HG02870 (cell line): ENCODE measurements around the gene BTBD7.

ENCODE experiments used
- ATAC-seq: cut with Tn5 transposase; IDR thresholded peaks from one replicate; pipeline ENCODE4 v1.9.1; 2021; ENCODE audit warnings: mild to moderate bottlenecking, moderate library complexity; ENCODE audit not compliant: unreplicated experiment

BTBD7 gene

GRCh38 chr14:93305725-93306418, 27.0 kb downstream of the BTBD7 start:
- ATAC-seq, result no peak

DNA sequence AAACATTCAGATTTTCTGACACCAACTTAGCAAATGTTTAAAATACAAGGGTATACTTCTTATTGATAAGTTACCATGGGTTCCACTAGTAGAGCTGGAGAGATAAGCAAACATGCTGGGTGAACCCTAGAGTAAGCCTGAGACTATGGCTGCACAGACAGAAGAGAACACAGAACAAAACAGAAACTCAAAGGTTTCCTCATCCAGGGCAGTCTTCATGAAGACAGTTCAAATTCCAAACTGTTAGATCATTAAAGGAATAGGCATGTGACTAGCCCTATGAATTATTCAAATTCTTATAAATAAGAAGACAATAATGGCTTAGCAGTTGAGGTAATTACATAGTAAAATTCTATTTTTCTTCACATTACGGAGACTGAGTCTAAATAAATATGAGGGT, 28.1 kb downstream of the BTBD7 start:
- ATAC-seq, result no peak

- ATAC-seq, result no peak
These were observed 29.2 kb downstream of the BTBD7 start for GRCh38 chr14:93303659-93304058.

DNA sequence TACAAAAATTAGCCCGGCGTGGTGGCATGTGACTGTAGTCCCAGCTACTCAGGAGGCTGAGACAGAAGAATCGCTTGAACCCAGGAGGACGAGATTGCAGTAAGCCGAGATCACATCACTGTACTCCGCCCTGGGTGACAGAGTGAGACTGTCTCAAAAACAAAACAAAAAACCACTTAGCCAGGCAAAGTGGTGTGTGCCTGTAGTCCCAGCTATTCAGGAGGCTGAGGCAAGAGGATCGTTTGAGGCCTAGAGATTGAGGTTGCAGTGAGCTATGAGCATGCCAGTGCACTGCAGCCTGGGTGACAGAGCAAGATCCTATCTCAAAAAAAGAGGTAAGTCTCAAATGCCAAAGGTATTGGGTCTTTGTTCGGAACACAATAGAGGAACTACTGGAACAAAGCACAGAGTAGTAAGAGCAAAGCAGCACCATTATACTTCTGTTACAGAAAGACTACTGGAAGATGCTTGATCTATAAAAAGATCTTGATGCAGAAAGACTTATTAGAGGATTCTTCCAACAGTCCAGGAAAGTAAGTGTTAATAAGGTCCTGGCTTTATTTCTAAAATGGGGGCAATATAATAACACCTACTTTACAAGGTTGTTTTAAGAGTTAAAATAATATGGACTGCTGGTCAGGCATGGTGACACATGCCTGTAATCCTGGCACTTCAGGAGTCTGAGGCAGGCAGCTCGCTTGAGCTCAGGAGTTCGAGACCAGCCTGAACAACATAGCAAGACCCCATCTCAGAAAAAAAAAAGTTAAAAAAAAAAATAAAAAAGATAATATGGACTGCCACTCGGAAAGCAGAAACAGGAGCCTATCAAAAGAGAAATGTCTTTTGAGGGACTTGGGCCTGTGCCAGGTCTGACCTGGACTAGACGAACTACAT, 29.9 kb downstream of the BTBD7 start:
- no peak for ATAC-seq

GRCh38 chr14:93301821-93302447, 30.9 kb downstream of the BTBD7 start:
- ATAC-seq, result no peak

DNA sequence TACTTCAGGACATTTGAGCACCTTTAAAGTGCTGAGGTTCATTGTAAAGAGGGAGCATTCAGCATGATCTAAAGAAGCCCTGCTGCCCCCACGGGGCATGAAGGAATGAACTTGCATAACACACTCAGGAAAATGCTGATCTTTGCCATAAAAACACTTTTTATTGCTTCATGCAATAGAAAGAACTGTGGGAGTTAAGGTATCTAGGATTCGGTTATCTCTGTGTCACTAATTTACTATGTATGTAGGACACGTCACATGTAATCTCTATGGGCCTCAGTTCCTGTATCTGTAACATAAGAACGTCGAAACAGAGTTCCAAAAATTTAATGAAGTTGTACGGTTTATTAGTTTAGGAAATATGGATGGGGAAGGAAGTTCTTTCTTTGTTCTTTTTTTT, 33.0 kb downstream of the BTBD7 start:
- ATAC-seq, result no peak

DNA sequence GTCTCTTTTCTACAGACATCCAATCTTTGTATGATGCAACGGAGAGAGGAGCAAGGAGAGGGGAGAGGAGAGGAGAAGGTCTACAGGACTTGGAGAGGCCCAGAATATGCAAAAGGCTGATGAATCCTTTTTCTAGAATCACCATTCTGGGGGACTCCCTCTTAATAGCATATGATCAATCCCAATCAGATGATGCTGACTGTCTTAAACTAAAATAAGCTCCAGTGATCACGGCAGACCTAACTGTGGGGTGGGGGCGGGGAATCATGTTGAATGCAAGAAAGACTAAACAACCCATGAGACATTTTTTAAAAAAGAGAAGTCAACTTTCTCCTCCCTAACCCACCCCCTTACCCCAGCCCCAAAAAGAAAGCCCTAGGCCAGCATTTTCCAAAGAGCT, 33.4 kb downstream of the BTBD7 start:
- ATAC-seq, result no peak

- ATAC-seq, result no peak
These were observed 37.2 kb downstream of the BTBD7 start for GRCh38 chr14:93295541-93296220.

- ATAC-seq, result no peak
These were observed 46.5 kb downstream of the BTBD7 start for GRCh38 chr14:93286212-93286890.

DNA sequence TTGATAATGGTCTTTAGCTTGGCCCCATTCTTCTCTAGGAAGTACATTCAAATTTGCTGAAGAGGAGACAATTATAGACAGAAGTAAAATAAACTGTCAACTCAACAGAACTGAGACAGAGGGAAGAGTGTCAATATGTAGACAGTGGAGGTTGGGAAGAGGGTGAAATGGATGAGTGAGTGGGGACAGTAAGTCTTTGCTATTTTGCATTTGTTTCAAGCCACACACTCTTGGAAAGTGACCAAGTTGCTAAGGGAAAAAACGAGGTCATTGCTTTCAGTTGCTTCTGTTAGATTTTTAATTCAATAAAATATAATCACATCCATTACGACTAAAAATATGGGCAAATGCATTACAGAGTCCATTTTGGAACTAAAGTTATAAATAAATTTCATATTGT, 47.8 kb downstream of the BTBD7 start:
- ATAC-seq, result no peak

DNA sequence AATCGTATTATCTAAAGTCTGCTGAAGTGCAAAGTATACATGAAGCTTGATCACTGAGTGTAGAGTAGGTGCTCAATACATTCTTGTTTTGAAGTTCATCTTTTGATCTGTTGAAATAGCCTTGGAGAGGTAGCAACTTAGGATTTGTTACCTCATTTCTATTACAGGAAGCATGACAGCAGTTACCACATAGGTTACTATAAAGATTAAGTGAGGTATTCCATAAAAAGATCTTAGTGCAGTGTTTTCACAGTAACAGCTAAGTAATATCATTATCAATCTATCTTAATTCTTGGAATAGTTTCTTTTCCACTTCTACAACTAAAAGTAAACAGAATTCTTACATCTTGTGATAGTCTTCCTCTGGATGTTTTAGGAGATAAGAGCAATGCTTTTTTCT, 50.9 kb downstream of the BTBD7 start:
- no peak for ATAC-seq

DNA sequence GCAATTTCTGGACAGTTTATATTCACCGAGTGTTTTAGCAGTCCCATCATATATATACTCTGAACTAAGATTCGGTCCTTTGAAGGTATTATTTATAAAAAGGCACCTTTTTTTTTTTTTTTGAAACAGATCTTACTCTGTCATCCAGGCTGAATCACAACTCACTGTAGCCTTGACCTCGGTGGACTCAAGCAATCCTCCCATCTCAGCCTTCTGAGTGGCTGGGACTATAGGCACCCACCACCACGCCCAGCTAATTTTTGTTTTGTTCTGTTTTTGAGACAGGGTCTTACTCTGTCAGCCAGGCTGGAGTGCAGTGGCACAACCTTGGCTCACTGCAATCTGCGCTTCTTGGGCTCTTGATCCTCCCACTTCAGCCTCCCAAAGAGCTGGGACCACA, 52.1 kb downstream of the BTBD7 start:
- no peak for ATAC-seq

DNA sequence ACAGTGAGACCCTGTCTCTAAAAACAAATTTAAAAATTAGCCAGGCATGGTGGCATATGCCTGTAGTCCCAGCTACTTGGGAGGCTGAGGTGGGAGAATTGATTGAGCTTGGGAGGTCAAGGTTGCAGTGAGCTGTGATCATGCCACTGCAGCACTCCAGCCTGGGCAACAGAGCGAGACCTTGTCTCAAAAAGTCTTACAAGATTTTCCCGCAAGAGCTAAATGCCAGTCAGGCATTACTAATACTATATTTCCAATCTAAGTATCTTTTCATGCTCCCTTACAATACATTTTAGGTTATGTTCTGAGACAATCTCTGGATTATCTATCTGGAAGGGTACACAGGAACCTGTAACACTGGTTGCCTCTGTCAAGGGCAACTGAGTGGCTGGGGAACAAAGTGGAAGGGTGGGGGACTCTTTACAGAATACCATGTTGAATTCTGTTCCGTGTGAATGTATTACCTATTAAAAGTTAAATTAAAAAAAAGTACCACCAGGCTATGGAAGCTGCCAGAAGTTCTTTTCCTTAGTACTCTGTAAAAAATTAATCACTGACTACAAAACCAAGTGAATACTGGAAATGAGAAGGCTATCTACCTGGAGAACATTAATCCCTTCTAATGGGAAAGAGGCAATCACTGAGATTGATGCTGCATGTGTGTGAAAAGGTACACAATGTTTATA, 56.7 kb downstream of the BTBD7 start:
- no peak for ATAC-seq

DNA sequence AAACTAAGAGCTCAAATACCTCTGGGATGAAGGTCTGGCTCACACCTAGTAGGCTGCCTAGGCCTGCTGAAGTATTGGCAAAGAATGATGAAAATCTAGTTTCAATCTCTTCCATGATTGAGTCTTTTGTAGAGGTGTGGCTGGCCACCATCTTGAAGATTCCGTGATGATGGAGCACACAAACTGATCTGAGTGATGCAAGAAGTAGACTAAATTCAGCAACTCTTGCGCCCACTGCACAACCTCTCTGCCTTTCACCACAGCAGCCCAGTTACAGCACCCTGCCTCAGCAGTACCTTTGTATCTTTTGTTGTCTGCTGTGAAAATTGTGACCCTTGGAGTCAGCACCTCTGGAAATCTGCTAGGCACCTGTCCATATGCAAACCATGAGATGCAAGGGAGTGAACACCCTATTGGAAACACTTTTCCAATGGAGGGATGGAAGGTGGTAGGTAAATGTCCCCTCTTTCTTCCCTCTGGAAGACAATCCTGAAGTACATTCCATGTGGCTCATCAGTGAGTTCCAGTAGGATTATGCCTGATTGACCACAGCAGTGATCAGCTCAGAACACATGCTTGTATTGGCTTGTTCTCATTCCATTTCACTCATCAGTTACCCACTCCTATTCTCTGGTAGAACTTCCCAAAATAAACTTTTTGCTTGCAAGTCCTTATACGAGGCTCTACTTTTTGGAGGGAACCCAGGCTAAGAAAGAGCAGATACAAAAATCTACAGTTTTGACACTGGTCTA, 58.6 kb downstream of the BTBD7 start:
- ATAC-seq, result no peak

DNA sequence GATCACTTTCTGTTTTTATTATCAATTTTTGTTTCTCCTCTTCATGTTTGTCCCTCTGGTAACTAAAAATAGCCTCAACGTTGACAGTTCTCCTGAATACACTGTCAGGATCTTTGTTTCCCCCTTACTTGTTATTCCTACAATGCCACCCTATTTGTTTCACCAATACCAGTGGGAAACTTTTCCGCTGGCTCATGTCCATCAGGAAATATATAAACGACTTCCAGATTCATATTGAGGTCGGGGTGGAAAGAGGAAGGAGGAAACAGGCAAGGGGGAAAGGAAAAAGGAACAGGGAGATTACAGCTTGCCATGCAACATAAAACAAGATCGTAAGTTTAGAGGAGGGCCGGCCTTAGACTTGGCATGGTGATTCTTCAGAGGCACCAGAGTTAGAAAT, 61.7 kb downstream of the BTBD7 start:
- no peak for ATAC-seq

GRCh38 chr14:93269341-93270068, 63.3 kb downstream of the BTBD7 start:
- ATAC-seq, result no peak

DNA sequence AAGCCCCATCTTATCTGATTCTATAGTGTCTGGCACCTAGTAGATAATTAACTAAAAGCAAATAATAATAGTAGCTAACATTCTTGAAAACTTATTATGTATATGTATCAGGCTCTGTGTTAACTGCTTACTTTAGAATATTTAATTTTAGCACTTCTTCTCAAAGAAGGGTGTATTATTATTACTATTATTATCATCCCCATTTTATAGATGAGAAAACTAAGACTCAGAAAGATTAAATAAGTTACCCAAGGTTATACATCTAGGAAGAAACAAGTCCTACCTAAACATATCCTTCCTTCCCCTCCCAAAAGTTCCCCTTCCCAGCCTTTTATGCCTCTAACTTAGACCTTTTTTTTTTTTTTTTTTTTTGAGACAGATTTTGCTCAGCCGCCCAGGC, 64.4 kb downstream of the BTBD7 start:
- ATAC-seq, result no peak

GRCh38 chr14:93267149-93267711, 65.6 kb downstream of the BTBD7 start:
- ATAC-seq, result no peak
